Mesothelial cell of epicardium (in vitro differentiated cells): ENCODE measurements around the gene ALDH1L2. TPM values are rescaled to one million over a fixed set of nuclear protein-coding genes. Genes with fewer than 3 reads are reported as not detected.
"Not testable (repeated sequence)": the region's sequence is repeated elsewhere in the genome, so short reads cannot be mapped to it uniquely, and the experiment has no call there.

Experiments
- DNase-seq, 2 experiments: peaks; one replicate each; pipeline ENCODE4 v3.0.0; 2021; ENCODE audit warnings: low spot score in 2 of 2; ENCODE audit not compliant: unreplicated experiment in 2 of 2
- H3K27ac Mint-ChIP-seq: 2 replicates; pipeline ENCODE4 v1.8.0; 2021; ENCODE audit warnings: mixed read lengths
- H3K27me3 Mint-ChIP-seq: 2 replicates; pipeline ENCODE4 v1.8.0; 2021; ENCODE audit warnings: low read depth, mixed read lengths
- H3K36me3 Mint-ChIP-seq: 2 replicates; pipeline ENCODE4 v1.8.0; 2021; ENCODE audit warnings: mixed read lengths
- H3K4me1 Mint-ChIP-seq: 2 replicates; pipeline ENCODE4 v1.8.0; 2021; ENCODE audit warnings: mixed read lengths
- H3K4me3 Mint-ChIP-seq: 2 replicates; pipeline ENCODE4 v1.8.0; 2021; ENCODE audit warnings: mild to moderate bottlenecking, moderate library complexity, mixed read lengths
- H3K9me3 Mint-ChIP-seq: 2 replicates; pipeline ENCODE4 v1.8.0; 2021; ENCODE audit warnings: mixed read lengths
- total RNA-seq: library from RNA; stranded (reverse); gene quantifications from 3 replicates; pipeline ENCODE4 v1.2.1, GENCODE V29; 2021
- TF ChIP-seq, protein P1 (sequence below): fragments of 200-600 bp; sonication (generic); IDR thresholded peaks from one replicate; pipeline ENCODE4 v1.5.0; 2021; ENCODE audit warnings: antibody characterized with exemption; ENCODE audit not compliant: unreplicated experiment

The ALDH1L2 gene
- total RNA-seq, 1 donor from 2014 or later: 3.2 TPM

DNA sequence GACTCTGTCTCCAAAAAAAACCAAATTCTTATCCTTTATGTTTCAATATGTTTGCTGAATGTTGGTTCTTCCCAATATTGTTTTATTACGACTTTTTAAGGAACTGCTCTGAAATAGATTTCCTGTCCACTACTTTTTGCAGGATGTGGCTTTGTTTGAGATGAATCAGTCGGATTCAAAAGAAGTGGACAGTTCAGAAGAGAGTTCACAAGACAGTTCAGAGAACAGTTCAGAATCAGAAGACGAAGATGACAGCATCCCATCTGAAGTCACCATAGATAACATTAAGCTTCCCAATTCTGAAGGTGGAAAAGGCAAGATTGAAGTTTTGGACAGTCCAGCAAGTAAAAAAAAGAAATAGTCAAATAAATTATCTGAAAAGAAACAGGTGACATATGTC is 89.9 kb downstream of the ALDH1L2 start:
- no peak for DNase-seq
- Mint-ChIP-seq H3K36me3 (peaks cover 58% of the 10 kb centered on the region), H3K27me3 (no peaks in the 10 kb centered on the region), H3K9me3 (peaks cover 4% of the 10 kb centered on the region), H3K27ac (no peak overlapping the region), H3K4me1 (peaks cover 2% of the 10 kb centered on the region), H3K4me3 (no peak overlapping the region)
- TF ChIP-seq, protein P1, sequence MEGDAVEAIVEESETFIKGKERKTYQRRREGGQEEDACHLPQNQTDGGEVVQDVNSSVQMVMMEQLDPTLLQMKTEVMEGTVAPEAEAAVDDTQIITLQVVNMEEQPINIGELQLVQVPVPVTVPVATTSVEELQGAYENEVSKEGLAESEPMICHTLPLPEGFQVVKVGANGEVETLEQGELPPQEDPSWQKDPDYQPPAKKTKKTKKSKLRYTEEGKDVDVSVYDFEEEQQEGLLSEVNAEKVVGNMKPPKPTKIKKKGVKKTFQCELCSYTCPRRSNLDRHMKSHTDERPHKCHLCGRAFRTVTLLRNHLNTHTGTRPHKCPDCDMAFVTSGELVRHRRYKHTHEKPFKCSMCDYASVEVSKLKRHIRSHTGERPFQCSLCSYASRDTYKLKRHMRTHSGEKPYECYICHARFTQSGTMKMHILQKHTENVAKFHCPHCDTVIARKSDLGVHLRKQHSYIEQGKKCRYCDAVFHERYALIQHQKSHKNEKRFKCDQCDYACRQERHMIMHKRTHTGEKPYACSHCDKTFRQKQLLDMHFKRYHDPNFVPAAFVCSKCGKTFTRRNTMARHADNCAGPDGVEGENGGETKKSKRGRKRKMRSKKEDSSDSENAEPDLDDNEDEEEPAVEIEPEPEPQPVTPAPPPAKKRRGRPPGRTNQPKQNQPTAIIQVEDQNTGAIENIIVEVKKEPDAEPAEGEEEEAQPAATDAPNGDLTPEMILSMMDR: no peak

DNA sequence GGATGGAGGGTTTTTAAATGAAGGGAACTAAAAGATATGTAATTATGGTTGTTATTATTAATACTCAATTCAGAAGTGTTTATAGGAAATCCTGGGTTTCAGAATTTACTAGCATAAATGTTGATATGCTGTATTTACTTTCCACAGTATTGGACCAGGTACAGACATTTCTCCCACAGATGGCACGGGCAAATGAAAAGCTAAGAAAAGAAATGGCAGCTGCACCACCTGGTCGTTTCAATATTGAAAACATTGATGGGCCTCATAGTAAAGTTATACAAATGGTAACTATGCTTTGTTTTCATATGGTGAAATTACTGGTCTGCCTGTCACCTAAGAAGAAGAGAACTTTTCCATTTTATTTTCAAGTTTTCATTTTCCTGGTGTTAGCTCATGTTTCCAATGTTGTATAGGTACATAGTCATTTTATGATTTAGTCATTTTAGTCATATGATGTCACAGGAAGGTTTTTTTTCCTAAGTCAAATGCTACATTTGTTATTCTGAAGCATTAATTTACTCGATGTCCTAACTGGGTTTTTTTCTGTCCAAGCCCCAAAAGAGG is 92.6 kb downstream of the ALDH1L2 start:
- H3K4me3 Mint-ChIP-seq: no peak overlapping the region
- no peak overlapping the region for H3K27ac Mint-ChIP-seq
- no peaks in the 10 kb centered on the region for H3K27me3 Mint-ChIP-seq
- peaks cover 4% of the 10 kb centered on the region for H3K9me3 Mint-ChIP-seq
- no peak for DNase-seq
- peaks cover 48% of the 10 kb centered on the region for H3K36me3 Mint-ChIP-seq
- TF ChIP-seq, protein P1: no peak
- peaks cover 16% of the 10 kb centered on the region for H3K4me1 Mint-ChIP-seq

DNA sequence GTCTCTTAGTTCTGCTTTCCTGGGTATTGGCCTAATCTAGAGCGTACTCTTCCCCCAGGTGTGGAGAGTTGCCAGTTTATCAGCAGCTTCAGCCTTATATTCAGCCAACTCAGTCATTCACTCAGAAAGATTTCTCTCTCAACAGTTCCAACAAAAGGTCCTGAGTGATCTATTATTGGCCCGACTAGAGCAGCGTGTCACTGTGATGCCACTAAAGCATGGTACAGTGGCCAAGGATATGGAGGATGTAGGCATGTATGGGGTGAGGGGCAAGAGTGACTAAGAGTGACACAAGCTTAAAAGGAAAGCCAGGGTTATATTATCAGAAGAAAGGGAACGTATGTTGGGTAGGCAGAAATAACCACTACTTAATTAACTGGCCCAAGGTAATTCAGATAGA is 93.3 kb downstream of the ALDH1L2 start:
- H3K36me3 Mint-ChIP-seq: peaks cover 45% of the 10 kb centered on the region

DNA sequence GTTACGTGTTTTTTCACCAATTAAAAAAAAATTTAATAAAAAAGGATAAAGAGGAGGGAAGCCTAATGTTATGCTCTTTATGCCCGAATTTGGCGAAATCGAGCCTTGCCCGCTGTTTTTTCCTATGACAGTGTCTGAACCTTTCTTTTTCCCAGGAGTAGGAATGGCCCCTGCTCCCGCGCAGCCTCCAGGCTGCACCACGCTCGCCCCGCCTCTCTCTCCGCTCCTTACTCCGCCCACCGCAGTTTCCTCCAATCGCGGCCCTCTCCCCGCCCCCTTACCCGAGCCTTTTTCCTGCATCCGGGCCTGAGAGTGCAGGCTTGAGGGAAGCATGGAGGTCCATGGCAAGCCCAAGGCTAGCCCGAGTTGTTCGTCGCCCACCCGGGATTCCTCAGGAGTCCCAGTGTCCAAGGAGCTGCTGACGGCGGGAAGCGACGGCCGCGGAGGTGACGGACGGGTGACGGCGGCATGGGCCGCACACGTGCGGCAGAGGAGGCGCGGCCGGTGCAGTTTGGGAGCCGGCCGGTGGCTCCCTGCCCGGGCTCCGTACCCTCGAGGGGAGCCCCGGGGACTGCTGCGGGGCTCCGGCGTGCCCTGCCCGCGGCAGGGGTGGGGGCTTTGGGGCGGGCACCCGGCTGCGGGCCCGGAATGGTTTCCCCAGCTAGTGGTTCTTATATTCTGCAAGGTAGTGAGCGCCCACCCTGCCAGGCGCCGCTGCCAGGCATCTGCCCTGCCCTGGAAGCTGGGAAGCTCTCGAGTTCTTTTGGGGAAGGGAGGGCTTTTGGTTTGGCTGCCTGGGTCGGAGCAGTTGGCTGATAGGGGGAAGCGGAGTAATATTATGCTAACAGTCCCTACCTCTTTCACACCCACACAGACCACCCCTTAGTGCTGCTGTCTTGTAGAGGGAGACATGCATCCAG is 98.0 kb downstream of the ALDH1L2 start, which contains the start of gene NOPCHAP1:
Gene NOPCHAP1 (plus strand): TSS at position 295 of the 920 bp plus-strand sequence. CDS start 37 bp downstream, at position 332.
- TF ChIP-seq, protein P1: no peak
- H3K4me1 Mint-ChIP-seq: peaks cover 18% of the 10 kb centered on the region
- H3K4me3 Mint-ChIP-seq: peak within 1 kb of the TSS; percentile 82
- peaks cover 4% of the 10 kb centered on the region for H3K9me3 Mint-ChIP-seq
- peak within 1 kb of the TSS; percentile 59 for H3K27ac Mint-ChIP-seq
- peaks cover 19% of the 10 kb centered on the region for H3K36me3 Mint-ChIP-seq
- DNase-seq: peak; percentile 84 to 92
- no peaks in the 10 kb centered on the region for H3K27me3 Mint-ChIP-seq

More for the DNA sequence above, 93.3 kb downstream of the ALDH1L2 start:
- H3K4me3 Mint-ChIP-seq: no peak overlapping the region
- peaks cover 4% of the 10 kb centered on the region for H3K9me3 Mint-ChIP-seq
- no peak overlapping the region for H3K27ac Mint-ChIP-seq
- TF ChIP-seq, protein P1: no peak
- H3K27me3 Mint-ChIP-seq: no peaks in the 10 kb centered on the region
- no peak for DNase-seq
- peaks cover 18% of the 10 kb centered on the region for H3K4me1 Mint-ChIP-seq

DNA sequence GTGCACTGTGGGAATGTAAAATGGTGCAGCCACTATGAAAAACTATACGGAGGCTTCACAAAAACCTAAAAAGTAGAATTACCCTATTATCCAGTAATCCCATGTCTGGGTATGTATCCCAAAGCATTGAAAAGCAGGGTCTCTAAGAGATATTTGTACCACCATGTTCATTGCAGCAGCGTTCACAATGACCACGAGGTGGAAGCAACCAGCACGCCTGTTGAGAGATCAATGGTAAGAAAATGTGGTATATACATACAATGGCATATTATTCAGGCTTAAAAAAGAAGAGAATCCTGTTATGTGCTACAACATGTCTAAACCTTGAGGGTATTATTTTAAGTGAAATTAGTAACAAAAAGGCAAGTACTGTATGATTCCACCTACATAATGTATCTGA is 99.1 kb downstream of the ALDH1L2 start:
- Mint-ChIP-seq H3K9me3 (peaks cover 4% of the 10 kb centered on the region), H3K27ac (no peak overlapping the region), H3K4me3 (peak overlapping the region; percentile 82), H3K27me3 (no peaks in the 10 kb centered on the region), H3K36me3 (peaks cover 14% of the 10 kb centered on the region), H3K4me1 (peaks cover 18% of the 10 kb centered on the region)
- DNase-seq: no peak
- TF ChIP-seq, protein P1: no peak

DNA sequence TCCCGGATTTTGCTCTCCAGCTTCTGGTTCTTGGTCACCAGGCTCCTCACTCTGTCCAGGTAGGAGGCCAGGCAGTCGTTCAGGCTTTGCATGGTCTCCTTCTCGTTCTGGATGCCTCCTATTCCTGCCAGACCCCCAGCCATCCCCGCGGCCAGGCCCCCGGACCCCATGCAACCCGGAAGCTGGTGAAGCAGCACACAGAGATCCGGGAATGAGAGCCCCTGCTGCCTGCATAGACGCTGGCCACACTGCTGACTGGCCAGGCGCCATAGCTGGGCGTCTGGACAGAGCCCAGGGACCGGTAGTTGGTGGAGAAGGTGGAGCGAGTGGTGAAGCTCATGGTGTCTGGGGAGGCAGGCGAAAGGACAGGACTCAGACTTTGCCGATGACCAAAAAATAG is 106.6 kb downstream of the ALDH1L2 start:
- not testable (repeated sequence) for H3K4me3 Mint-ChIP-seq, H3K4me1 Mint-ChIP-seq, H3K9me3 Mint-ChIP-seq, H3K27ac Mint-ChIP-seq, DNase-seq, H3K27me3 Mint-ChIP-seq, H3K36me3 Mint-ChIP-seq
